Measurements from ENCODE around the gene MYMK. TPM values are rescaled to one million over a fixed set of nuclear protein-coding genes. Genes with fewer than 3 reads are reported as not detected.

Gene MYMK
- total and polyA plus RNA-seq, 4 donors: not detected

GRCh38 chr9:133553123-133553522 lies 28.4 kb upstream of the MYMK start:
- WGBS, 2 donors: 94 to 95% methylated on average over 10 of the region's 10 CpGs
- no peaks in the 10 kb centered on the region for H3K4me1 ChIP-seq (ENCODE audit: control insufficient read depth in 1 of 2, insufficient read depth in 2 of 2, low read length in 2 of 2)
- H3K27ac ChIP-seq (ENCODE audit: low read depth in 1 of 2, low read length in 2 of 2): no peak overlapping the region
- intact Hi-C loops (cut with DNase I): no loop called here
- H3K36me3 ChIP-seq (ENCODE audit: control insufficient read depth in 1 of 2, insufficient read depth in 2 of 2, low read length in 1 of 2): no peaks in the 10 kb centered on the region
- no peak for ATAC-seq (ENCODE audit: low FRiP score)
- H3K4me3 ChIP-seq (ENCODE audit: low read length in 2 of 2): no peak overlapping the region
- H3K27me3 ChIP-seq (ENCODE audit: control insufficient read depth in 1 of 2, insufficient read depth in 2 of 2, low read length in 1 of 2): no peaks in the 10 kb centered on the region
- H3K9me3 ChIP-seq (ENCODE audit: control insufficient read depth, low read length): no peaks in the 10 kb centered on the region
- DNase-seq: no peak

GRCh38 chr9:133552236-133552635 lies 27.5 kb upstream of the MYMK start:
- ATAC-seq (ENCODE audit: low FRiP score): no peak
- intact Hi-C loops (cut with DNase I): no loop called here
- WGBS, 2 donors: 95 to 96% methylated on average over 8 of the region's 8 CpGs

GRCh38 chr9:133551446-133551845 lies 26.7 kb upstream of the MYMK start:
- Histone ChIP-seq H3K4me3 (ENCODE audit: low read length in 2 of 2) (no peak overlapping the region), H3K27ac (ENCODE audit: low read depth in 1 of 2, low read length in 2 of 2) (no peak overlapping the region), H3K27me3 (ENCODE audit: control insufficient read depth in 1 of 2, insufficient read depth in 2 of 2, low read length in 1 of 2) (no peaks in the 10 kb centered on the region), H3K4me1 (ENCODE audit: control insufficient read depth in 1 of 2, insufficient read depth in 2 of 2, low read length in 2 of 2) (no peaks in the 10 kb centered on the region), H3K9me3 (ENCODE audit: control insufficient read depth, low read length) (no peaks in the 10 kb centered on the region), H3K36me3 (ENCODE audit: control insufficient read depth in 1 of 2, insufficient read depth in 2 of 2, low read length in 1 of 2) (no peaks in the 10 kb centered on the region)
- 79 to 88% methylated on average over 7 of the region's 7 CpGs for WGBS, 2 donors
- no peak for ATAC-seq (ENCODE audit: low FRiP score)
- DNase-seq: no peak
- intact Hi-C loops (cut with DNase I): no loop called here

More at GRCh38 chr9:133552236-133552635, 27.5 kb upstream of the MYMK start:
- H3K27me3 ChIP-seq (ENCODE audit: control insufficient read depth in 1 of 2, insufficient read depth in 2 of 2, low read length in 1 of 2): no peaks in the 10 kb centered on the region
- H3K4me3 ChIP-seq (ENCODE audit: low read length in 2 of 2): no peak overlapping the region
- H3K27ac ChIP-seq (ENCODE audit: low read depth in 1 of 2, low read length in 2 of 2): no peak overlapping the region
- no peaks in the 10 kb centered on the region for H3K4me1 ChIP-seq (ENCODE audit: control insufficient read depth in 1 of 2, insufficient read depth in 2 of 2, low read length in 2 of 2)
- no peaks in the 10 kb centered on the region for H3K36me3 ChIP-seq (ENCODE audit: control insufficient read depth in 1 of 2, insufficient read depth in 2 of 2, low read length in 1 of 2)
- H3K9me3 ChIP-seq (ENCODE audit: control insufficient read depth, low read length): no peaks in the 10 kb centered on the region
- DNase-seq: no peak

GRCh38 chr9:133547116-133547515 lies 22.4 kb upstream of the MYMK start:
- ATAC-seq (ENCODE audit: low FRiP score): no peak
- no peaks in the 10 kb centered on the region for H3K36me3 ChIP-seq (ENCODE audit: control insufficient read depth in 1 of 2, insufficient read depth in 2 of 2, low read length in 1 of 2)
- H3K9me3 ChIP-seq (ENCODE audit: control insufficient read depth, low read length): no peaks in the 10 kb centered on the region
- no peaks in the 10 kb centered on the region for H3K27me3 ChIP-seq (ENCODE audit: control insufficient read depth in 1 of 2, insufficient read depth in 2 of 2, low read length in 1 of 2)
- no peak overlapping the region for H3K27ac ChIP-seq (ENCODE audit: low read depth in 1 of 2, low read length in 2 of 2)
- H3K4me3 ChIP-seq (ENCODE audit: low read length in 2 of 2): no peak overlapping the region
- DNase-seq: no peak
- WGBS, 2 donors: 88 to 90% methylated on average over 14 to 15 of the region's 15 CpGs
- H3K4me1 ChIP-seq (ENCODE audit: control insufficient read depth in 1 of 2, insufficient read depth in 2 of 2, low read length in 2 of 2): no peaks in the 10 kb centered on the region
- intact Hi-C loops (cut with DNase I): no loop called here

GRCh38 chr9:133546287-133546680 lies 21.5 kb upstream of the MYMK start:
- Histone ChIP-seq H3K27me3 (ENCODE audit: control insufficient read depth in 1 of 2, insufficient read depth in 2 of 2, low read length in 1 of 2) (no peaks in the 10 kb centered on the region), H3K9me3 (ENCODE audit: control insufficient read depth, low read length) (no peaks in the 10 kb centered on the region), H3K4me1 (ENCODE audit: control insufficient read depth in 1 of 2, insufficient read depth in 2 of 2, low read length in 2 of 2) (no peaks in the 10 kb centered on the region), H3K4me3 (ENCODE audit: low read length in 2 of 2) (no peak overlapping the region), H3K36me3 (ENCODE audit: control insufficient read depth in 1 of 2, insufficient read depth in 2 of 2, low read length in 1 of 2) (no peaks in the 10 kb centered on the region), H3K27ac (ENCODE audit: low read depth in 1 of 2, low read length in 2 of 2) (no peak overlapping the region)
- DNase-seq (no peak), ATAC-seq (ENCODE audit: low FRiP score) (peak; percentile 28)
- intact Hi-C loops (cut with DNase I): no loop called here
- 84 to 86% methylated on average over 7 to 8 of the region's 8 CpGs for WGBS, 2 donors

GRCh38 chr9:133545494-133546286 lies 20.9 kb upstream of the MYMK start:
- no peaks in the 10 kb centered on the region for H3K4me1 ChIP-seq (ENCODE audit: control insufficient read depth in 1 of 2, insufficient read depth in 2 of 2, low read length in 2 of 2)
- H3K27me3 ChIP-seq (ENCODE audit: control insufficient read depth in 1 of 2, insufficient read depth in 2 of 2, low read length in 1 of 2): no peaks in the 10 kb centered on the region
- DNase-seq: no peak
- no peak overlapping the region for H3K27ac ChIP-seq (ENCODE audit: low read depth in 1 of 2, low read length in 2 of 2)
- H3K36me3 ChIP-seq (ENCODE audit: control insufficient read depth in 1 of 2, insufficient read depth in 2 of 2, low read length in 1 of 2): no peaks in the 10 kb centered on the region
- no peaks in the 10 kb centered on the region for H3K9me3 ChIP-seq (ENCODE audit: control insufficient read depth, low read length)
- ATAC-seq (ENCODE audit: low FRiP score): peak; percentile 74
- H3K4me3 ChIP-seq (ENCODE audit: low read length in 2 of 2): no peak overlapping the region
- intact Hi-C loops (cut with DNase I): no loop called here
- WGBS, 2 donors: 71 to 76% methylated on average over 25 of the region's 25 CpGs

GRCh38 chr9:133543772-133544467 lies 19.2 kb upstream of the MYMK start:
- intact Hi-C loops (cut with DNase I): no loop called here
- Histone ChIP-seq H3K4me1 (ENCODE audit: control insufficient read depth in 1 of 2, insufficient read depth in 2 of 2, low read length in 2 of 2) (no peaks in the 10 kb centered on the region), H3K4me3 (ENCODE audit: low read length in 2 of 2) (no peak overlapping the region), H3K27ac (ENCODE audit: low read depth in 1 of 2, low read length in 2 of 2) (no peak overlapping the region), H3K27me3 (ENCODE audit: control insufficient read depth in 1 of 2, insufficient read depth in 2 of 2, low read length in 1 of 2) (no peaks in the 10 kb centered on the region), H3K9me3 (ENCODE audit: control insufficient read depth, low read length) (no peaks in the 10 kb centered on the region), H3K36me3 (ENCODE audit: control insufficient read depth in 1 of 2, insufficient read depth in 2 of 2, low read length in 1 of 2) (no peaks in the 10 kb centered on the region)
- 89 to 90% methylated on average over 16 of the region's 16 CpGs for WGBS, 2 donors
- ATAC-seq (ENCODE audit: low FRiP score): no peak
- no peak for DNase-seq

GRCh38 chr9:133542002-133542401 lies 17.2 kb upstream of the MYMK start:
- intact Hi-C loops (cut with DNase I): no loop called here
- no peak for DNase-seq
- Histone ChIP-seq H3K27me3 (ENCODE audit: control insufficient read depth in 1 of 2, insufficient read depth in 2 of 2, low read length in 1 of 2) (no peaks in the 10 kb centered on the region), H3K4me1 (ENCODE audit: control insufficient read depth in 1 of 2, insufficient read depth in 2 of 2, low read length in 2 of 2) (no peaks in the 10 kb centered on the region), H3K4me3 (ENCODE audit: low read length in 2 of 2) (no peak overlapping the region), H3K9me3 (ENCODE audit: control insufficient read depth, low read length) (no peaks in the 10 kb centered on the region), H3K36me3 (ENCODE audit: control insufficient read depth in 1 of 2, insufficient read depth in 2 of 2, low read length in 1 of 2) (no peaks in the 10 kb centered on the region), H3K27ac (ENCODE audit: low read depth in 1 of 2, low read length in 2 of 2) (no peak overlapping the region)
- WGBS, 2 donors: 85 to 96% methylated on average over 13 of the region's 13 CpGs
- no peak for ATAC-seq (ENCODE audit: low FRiP score)

- Histone ChIP-seq H3K36me3 (ENCODE audit: control insufficient read depth in 1 of 2, insufficient read depth in 2 of 2, low read length in 1 of 2) (no peaks in the 10 kb centered on the region), H3K27me3 (ENCODE audit: control insufficient read depth in 1 of 2, insufficient read depth in 2 of 2, low read length in 1 of 2) (no peaks in the 10 kb centered on the region), H3K4me1 (ENCODE audit: control insufficient read depth in 1 of 2, insufficient read depth in 2 of 2, low read length in 2 of 2) (no peaks in the 10 kb centered on the region), H3K4me3 (ENCODE audit: low read length in 2 of 2) (no peak overlapping the region), H3K9me3 (ENCODE audit: control insufficient read depth, low read length) (no peaks in the 10 kb centered on the region), H3K27ac (ENCODE audit: low read depth in 1 of 2, low read length in 2 of 2) (no peak overlapping the region)
- 89 to 91% methylated on average over 18 of the region's 18 CpGs for WGBS, 2 donors
- intact Hi-C loops (cut with DNase I): no loop called here
- ATAC-seq (ENCODE audit: low FRiP score): no peak
- no peak for DNase-seq
Observed at GRCh38 chr9:133540698-133541025, 15.9 kb upstream of the MYMK start.

Measured in aorta (tissue), 5 donors.